CD4-positive, alpha-beta T cell treated with Interleukin-12 subunit alpha and Interleukin-12 subunit beta, for 1 hour (primary cell): ENCODE measurements around the gene ILKAP.
A peak's percentile ranks its signal among the peaks of the same experiment; 100 is the strongest.

Experiments
- DNase-seq: peaks from one replicate; pipeline ENCODE4 v3.0.0-alpha.2; 2020

ILKAP gene

GRCh38 chr2:238149841-238150572 is 53.5 kb downstream of the ILKAP start:
- DNase-seq: no peak

DNA sequence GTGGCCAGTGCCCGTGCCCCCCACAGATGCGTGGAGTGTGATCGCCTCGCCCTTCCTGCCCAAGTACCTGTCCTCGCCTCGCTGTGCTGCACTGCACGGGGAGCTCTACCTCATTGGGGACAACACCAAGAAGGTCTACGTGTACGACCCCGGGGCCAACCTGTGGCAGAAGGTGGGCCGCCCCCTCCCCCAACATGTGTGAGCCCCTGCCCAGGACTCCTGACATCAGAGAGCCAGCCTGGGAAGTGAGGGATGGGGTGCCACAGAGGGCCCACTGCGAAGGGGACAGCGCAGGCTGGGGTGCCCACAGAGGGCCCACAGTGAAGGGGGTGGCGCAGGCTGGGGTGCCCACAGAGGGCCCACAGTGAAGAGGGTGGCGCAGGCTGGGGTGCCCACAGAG is 54.5 kb downstream of the ILKAP start:
- no peak for DNase-seq

DNA sequence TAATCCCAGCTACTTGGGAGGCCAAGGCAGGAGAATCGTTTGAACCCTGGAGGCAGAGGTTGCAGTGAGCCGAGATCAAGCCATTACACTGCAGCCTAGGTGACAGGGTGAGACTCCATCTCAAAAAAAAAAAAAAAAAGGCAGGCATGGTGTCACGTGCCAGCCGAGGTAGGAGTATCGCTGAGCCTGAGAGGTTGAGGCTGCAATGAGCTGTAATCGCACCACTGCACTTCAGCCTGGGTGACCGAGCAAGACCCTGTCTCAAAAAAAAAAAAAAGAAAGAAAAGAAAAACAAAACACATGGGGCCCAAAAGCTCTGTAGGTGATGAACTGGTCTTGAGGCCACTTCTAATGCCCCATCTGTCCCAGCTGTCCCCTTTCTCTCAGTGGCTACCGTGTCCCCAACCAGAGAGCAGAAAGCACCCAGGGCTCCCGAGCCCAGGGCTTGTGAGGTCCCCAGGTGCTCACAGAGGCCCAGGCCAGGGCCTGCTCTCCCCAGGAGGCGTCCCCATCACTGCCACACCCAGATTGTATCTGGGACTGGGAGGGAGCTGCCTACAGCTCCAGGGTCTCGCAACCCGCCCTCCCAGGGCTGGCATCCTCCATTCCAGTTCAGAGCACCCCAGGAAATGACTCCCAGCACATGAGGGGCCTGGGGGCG is 56.5 kb downstream of the ILKAP start:
- no peak for DNase-seq

DNA sequence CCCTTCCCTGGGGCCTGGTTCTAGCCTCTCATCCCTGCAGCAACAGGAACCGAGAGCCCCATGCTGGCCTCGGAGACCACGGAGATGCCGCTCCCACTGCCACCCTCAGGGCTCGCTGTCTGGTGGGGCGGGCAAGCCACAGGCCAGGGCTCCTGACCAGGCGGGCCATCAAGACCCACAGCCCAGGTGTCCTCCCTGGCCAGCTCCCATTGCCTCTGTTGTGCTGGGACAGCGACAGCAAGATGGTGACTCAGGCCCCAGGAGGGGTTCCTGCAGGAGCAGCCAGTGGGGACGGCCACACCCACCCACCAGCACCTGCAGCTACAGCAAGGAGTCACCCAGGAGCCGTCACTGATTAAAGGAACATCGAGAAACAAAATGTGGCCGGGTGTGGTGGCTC is 57.6 kb downstream of the ILKAP start:
- no peak for DNase-seq

DNA sequence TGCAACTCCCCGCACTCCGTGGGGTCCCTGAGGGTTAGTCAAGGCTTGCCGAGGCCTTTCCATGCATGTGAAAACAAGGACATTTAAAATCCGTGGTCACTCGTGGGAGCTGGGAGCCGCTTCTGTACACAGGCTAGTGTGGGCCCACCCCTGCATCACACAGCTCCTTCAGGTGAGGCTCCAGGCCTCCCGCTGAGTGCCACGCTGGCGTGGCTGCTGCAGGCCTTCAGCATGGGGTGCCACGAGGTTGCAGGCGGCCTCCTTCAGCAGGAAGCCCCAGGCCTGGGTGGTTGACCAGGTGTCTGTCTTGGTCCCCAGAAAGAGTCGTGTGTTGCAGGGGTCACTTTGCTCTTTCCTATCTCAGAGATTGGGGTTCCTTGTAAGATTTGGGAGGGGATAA is 58.4 kb downstream of the ILKAP start:
- no peak for DNase-seq

DNA sequence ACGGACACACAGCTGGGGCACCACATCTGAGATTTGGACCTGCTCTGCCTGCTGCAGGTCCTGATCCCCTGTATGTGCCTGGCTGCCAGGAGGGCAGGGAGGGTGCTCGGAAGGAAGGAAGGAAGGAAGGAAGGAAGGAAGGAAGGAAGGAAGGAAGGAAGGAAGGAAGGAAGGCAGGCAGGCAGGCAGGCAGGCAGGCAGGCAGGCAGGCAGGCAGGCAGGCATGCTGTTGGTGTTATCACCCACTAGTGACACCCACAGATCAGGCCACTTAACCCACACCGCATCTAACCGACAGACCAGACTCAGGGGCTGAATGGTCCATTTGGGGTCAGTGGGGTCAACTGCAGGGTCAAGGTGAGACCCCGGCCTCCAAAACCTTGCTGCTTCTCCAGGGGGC is 59.2 kb downstream of the ILKAP start:
- DNase-seq: no peak

DNA sequence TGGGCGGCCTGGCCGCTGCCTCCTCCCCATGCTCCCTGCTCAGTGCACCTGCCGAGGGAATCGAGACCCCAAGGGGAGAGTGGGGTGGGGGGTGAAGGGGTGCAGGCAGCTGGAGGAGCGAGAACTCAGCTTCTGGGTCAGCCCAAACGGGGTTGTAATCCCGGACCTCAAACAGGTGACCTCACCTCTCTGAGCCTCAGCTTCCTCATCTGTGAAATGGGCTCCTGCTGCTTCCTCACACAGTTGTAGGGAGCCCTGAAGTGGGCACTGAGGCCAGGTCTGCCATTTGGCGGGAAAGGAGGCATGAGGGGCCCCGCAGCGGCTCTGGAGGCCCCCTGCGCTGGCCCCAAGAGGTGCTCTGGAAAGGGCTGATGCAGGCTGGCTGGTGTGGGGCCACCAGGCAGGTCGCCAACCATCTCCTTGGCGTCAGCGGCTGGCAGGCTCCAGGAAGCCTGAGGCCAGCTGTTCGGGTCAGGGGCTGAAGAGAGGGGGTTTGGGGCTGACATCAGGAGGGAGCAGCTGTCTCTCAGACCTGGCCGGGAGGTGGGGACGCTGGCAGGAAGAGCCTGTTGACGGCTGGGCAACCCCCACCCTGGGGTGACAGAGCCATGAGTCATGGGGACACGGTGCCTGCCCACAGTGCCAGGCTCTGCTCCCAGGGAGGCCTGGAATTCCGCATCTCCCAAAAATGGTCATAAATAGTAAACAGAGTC is 60.1 kb downstream of the ILKAP start:
- DNase-seq: no peak

GRCh38 chr2:238142382-238143205 is 60.9 kb downstream of the ILKAP start:
- DNase-seq: no peak

GRCh38 chr2:238141541-238142318 is 61.8 kb downstream of the ILKAP start:
- no peak for DNase-seq

GRCh38 chr2:238140721-238141540 is 62.6 kb downstream of the ILKAP start:
- no peak for DNase-seq

DNA sequence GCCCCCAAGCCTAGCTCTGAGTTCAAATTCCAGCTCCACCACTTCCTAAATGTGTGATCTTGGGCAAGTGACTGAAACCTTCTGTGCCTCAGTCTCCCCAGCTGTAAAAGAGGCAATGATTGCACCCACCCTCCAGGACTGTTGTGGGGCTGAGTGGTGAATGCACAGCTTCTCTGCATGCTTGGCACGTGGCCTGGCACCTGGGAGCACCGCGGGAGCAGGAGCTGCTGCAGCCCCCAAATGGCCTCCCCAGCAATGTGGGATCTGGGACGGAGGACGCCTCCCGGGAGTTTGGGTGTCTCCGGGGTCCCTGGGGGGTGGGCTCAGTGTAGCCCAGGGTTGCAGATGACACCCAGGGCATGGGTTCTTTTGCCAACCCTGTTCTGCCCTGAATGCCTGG is 63.5 kb downstream of the ILKAP start:
- no peak for DNase-seq

DNA sequence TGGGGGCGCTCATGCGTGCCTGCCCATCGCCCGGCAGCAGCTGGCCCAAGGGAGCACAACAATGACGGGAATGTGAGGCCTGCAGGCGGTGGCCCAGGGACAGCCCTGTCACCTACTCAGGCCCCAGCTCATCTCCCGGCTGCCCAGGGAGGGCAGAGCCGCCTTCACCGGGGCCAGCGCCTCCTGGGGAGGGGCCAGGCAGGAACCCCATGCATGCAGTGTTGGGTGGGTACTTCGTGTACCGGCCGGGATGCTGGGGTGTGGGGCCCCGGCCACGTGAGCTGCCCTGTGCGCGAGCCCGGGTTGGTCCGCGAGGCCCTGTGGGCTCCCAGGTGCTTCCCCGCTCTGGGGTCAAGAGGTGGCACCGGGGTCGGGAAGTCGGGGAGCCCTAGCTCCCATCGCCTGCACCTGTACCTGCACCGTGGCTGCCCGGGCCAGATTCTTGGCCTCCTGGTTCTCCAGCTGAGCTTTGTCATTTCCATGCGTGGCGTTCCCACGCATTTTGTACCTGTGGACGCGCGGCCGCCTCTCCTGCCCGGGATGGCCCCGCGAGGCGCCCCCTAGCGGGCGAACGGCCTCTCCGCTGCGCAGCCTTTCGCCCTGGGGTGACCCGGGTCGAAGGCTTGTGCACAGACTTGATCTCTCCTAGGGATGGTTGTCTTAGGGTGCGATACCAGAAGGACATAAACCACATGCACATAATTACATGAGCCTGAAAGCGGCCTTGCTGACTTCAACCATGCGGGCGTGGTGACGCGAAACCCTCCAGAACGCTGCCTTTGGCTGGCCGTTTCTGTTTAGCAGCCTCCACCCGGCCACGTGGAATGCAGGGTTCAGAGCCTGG is 64.1 kb downstream of the ILKAP start:
- DNase-seq: peak; percentile 32

- no peak for DNase-seq
Observed at GRCh38 chr2:238138331-238139195, 64.9 kb downstream of the ILKAP start, which contains the start of gene KLHL30. KLHL30 (plus strand) TSS chr2:238138668; CDS start chr2:238140755, 2,087 bp downstream.

DNA sequence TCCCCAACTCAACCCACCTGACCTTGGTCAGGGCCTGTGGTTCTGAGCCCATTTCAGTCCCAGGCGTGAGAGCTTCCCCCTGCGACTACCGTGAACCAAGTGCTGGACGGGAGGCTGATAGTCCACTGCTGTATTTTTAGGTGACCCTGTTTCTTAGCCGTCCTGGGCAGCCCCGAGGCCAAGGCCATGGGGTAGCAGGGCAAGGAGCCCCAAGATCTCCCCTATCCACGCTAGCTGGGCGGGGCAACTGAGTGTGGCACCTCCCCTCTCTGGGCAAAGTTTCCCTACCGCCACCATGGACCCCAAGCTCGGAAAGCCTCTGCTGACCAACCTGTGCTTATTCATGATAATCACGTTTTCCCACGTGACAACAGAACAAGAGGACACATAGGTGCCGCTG is 65.6 kb downstream of the ILKAP start:
- no peak for DNase-seq

GRCh38 chr2:238136820-238137537 is 66.5 kb downstream of the ILKAP start:
- DNase-seq: no peak

DNA sequence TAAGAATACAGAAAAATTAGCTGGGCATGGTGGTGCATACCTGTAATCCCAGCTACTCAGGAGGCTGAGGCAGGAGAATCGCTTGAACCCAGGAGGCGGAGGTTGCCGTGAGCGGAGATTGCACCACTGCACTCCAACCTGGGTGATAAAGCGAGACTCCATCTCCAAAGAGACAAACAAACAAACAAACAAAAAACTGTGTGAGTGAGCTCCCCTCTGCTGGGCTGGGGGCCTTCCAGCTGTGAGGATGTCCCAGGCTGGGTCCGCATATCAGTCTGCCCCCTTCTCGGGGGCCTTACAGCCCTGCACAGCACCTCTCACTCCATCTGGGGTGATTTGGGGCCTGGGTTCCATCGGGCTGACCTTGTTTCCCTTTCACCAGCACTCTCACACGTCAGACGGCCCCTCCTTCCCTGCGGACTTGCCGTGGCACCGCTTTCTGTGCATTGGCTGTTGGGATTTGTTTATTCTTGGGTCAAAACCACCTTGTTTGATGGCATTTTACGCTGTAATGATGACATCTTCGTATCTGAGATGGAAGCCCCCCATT is 67.8 kb downstream of the ILKAP start:
- no peak for DNase-seq

DNA sequence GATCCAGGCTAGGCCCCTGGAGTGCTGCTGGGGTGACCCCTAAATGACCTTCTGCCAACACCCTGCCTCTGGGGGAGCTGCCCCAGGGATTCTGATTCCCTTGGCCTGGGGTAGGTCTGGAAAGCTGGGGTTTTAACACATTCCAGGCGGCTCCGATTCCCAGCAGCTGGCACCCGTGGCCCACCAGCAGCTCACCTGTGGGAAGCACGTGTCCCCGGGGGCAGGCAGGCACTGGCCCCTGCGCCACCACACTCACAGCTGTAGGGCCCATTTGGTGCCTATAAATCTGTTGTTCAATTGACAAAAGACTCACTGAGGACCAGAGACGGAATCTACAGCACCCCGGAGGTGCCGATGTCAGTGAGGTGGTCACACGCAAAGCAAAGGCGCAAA is 69.1 kb downstream of the ILKAP start:
- DNase-seq: no peak
